Left hindlimb (tissue), 1 donor: Measurements from ENCODE around the gene SIDT2.

ENCODE experiments used
- DNase-seq: peaks from one replicate; pipeline ENCODE4 v3.0.0-alpha.2; 2018

The SIDT2 gene

GRCh38 chr11:117223741-117224689 lies 45.5 kb downstream of the SIDT2 start:
- no peak for DNase-seq

- DNase-seq: no peak
Observed at GRCh38 chr11:117225553-117226170, 47.1 kb downstream of the SIDT2 start.

- peak; percentile 69 for DNase-seq
Observed at GRCh38 chr11:117226388-117227385, 48.1 kb downstream of the SIDT2 start.

GRCh38 chr11:117228091-117228490 lies 49.5 kb downstream of the SIDT2 start:
- DNase-seq: no peak

- DNase-seq: no peak
Observed at GRCh38 chr11:117229411-117229810, 50.9 kb downstream of the SIDT2 start.

- no peak for DNase-seq
Observed at GRCh38 chr11:117229931-117230285, 51.4 kb downstream of the SIDT2 start.

- DNase-seq: no peak
Observed at GRCh38 chr11:117230286-117230961, 51.9 kb downstream of the SIDT2 start.

- DNase-seq: no peak
Observed at GRCh38 chr11:117230999-117231841, 52.7 kb downstream of the SIDT2 start.

- DNase-seq: no peak
Observed at GRCh38 chr11:117231842-117232091, 53.2 kb downstream of the SIDT2 start, which contains the start of gene PCSK7. Gene PCSK7 (minus strand): TSS chr11:117232073. CDS start chr11:117229844, 2,229 bp downstream.

- peak; percentile 87 for DNase-seq
Observed at GRCh38 chr11:117232092-117232878, 53.7 kb downstream of the SIDT2 start, which contains the start of gene RNF214. Gene RNF214 (plus strand): TSS chr11:117232671. CDS start chr11:117234273, 1,602 bp downstream.

- no peak for DNase-seq
Observed at GRCh38 chr11:117232911-117233409, 54.4 kb downstream of the SIDT2 start.

- no peak for DNase-seq
Observed at GRCh38 chr11:117238221-117238620, 59.7 kb downstream of the SIDT2 start.

- DNase-seq: no peak
Observed at GRCh38 chr11:117239295-117239694, 60.8 kb downstream of the SIDT2 start.
